GM12892 (cell line): ENCODE results near the gene PPIF.

Source experiments
- POLR2A ChIP-seq: IDR thresholded peaks from 2 replicates; pipeline ENCODE4 v1.6.1; 2011; ENCODE audit warnings: low read depth, low read length, control low read depth
- TAF1 ChIP-seq: IDR thresholded peaks from 2 replicates; pipeline ENCODE4 v1.6.1; 2011; ENCODE audit warnings: low read depth, mild to moderate bottlenecking, control low read depth, low read length, borderline replicate concordance

- TF ChIP-seq TAF1, result no peak
- TF ChIP-seq POLR2A, result no peak
These were observed 43.4 kb upstream of the PPIF start for GRCh38 chr10:79303631-79304478.
